GM21786 (cell line): Measurements from ENCODE around the gene ZNF280C.
A peak's percentile ranks its signal among the peaks of the same experiment; 100 is the strongest.
"Not testable (repeated sequence)": the region's sequence is repeated elsewhere in the genome, so short reads cannot be mapped to it uniquely, and the experiment has no call there.

Source experiments
- ATAC-seq: cut with Tn5 transposase; IDR thresholded peaks from one replicate; pipeline ENCODE4 v1.9.1; 2021; ENCODE audit not compliant: unreplicated experiment

ZNF280C gene, protein sequence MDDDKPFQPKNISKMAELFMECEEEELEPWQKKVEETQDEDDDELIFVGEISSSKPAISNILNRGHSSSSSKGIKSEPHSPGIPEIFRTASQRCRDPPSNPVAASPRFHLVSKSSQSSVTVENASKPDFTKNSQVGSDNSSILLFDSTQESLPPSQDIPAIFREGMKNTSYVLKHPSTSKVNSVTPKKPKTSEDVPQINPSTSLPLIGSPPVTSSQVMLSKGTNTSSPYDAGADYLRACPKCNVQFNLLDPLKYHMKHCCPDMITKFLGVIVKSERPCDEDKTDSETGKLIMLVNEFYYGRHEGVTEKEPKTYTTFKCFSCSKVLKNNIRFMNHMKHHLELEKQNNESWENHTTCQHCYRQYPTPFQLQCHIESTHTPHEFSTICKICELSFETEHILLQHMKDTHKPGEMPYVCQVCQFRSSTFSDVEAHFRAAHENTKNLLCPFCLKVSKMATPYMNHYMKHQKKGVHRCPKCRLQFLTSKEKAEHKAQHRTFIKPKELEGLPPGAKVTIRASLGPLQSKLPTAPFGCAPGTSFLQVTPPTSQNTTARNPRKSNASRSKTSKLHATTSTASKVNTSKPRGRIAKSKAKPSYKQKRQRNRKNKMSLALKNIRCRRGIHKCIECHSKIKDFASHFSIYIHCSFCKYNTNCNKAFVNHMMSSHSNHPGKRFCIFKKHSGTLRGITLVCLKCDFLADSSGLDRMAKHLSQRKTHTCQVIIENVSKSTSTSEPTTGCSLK

GRCh38 chrX:130268449-130269170 lies at the start of gene ZNF280C:
Gene ZNF280C (minus strand): TSS chrX:130268899. CDS start chrX:130260449, 8,450 bp downstream.
- ATAC-seq: peak; percentile 93

GRCh38 chrX:130304587-130305368 lies 36.1 kb upstream of the ZNF280C start:
- no peak for ATAC-seq

- ATAC-seq: no peak
Observed at GRCh38 chrX:130301977-130302376, 33.3 kb upstream of the ZNF280C start.

DNA sequence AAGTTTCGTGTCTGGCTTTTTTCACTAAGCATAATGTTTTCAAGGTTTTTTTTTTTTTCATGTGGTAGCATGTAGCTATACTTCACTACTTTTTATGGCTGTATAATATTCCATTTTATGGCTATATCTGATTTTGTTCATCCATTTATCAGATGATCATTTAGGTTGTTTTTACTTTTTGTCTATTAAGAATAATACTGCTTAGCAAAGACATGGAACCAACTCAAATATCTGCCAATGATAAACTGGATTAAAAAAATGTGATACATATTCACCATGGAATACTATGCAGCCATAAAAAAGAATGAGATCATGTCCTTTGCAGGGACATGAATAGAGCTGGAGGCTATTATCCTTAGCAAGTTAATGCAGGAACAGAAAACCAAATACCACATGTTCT lies 32.7 kb upstream of the ZNF280C start:
- ATAC-seq: no peak

DNA sequence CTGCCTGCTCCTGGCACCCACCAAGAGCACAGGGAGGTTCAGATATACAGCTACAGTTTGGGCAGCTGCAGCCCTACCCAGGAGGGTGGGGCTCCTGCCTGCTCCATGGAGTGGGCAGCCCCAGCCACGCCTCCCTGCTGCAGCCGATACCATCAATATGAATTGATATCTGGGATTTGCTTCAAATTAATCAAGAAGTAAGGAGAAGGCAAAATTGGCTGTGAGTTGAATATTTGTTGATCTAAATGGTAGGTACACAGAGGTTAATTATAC lies 31.2 kb upstream of the ZNF280C start:
- ATAC-seq: no peak

DNA sequence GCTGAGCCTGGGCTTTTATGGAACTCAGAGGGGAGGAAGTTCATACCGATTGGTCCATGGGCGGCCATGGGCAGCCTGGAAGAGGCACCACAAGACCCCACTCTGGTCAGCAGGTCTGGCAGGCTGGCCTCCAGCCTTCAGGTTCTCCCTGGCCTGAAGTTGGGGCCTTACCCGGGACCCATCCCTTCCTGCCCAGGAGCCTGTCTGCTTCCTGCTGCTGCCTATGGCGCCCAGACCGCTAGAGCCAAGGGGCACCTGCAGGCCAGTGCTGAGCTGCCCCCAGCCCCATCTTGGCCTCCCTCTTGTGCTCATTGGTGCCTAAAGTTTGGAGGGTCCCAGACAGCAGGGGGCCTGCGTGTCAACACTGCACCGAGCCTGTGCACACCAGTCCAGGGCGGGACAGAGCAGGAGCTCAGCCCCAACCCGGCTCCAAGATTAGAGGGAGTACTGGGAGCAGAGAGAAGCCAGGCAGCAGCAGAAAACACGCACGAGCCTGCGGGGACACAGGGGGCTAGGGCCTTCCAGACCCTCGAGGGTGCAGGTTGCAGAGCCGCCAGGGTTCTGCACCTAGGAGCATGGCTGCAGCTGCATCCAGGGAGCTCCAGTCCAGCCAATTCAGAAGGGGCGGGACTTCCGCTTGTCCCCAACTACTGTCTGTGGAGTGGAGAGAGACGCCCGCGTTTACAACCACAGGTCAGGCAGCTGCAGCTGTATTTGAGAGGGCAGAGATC lies 30.7 kb upstream of the ZNF280C start:
- ATAC-seq: no peak

DNA sequence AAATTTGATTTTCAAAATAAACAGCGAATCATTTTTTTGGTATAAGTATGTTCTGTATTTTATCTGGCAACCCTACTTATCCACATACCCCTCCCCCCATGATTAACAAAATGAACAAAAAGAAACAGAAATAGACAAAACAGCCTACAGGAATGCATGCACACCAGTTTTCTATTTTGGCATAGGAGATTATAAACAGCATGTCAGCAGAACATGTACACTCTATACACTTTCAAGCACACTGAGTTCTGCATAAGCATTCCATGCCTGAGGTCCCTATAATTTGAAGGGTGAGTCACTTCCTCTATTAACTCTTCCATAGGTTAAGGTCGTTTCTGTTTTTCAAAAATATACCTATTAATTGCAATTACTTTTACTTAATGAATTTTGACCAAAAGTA lies 28.0 kb upstream of the ZNF280C start:
- ATAC-seq: no peak

GRCh38 chrX:130296297-130296678 lies 27.6 kb upstream of the ZNF280C start:
- ATAC-seq: no peak

- ATAC-seq: no peak
Observed at GRCh38 chrX:130295519-130296296, 27.0 kb upstream of the ZNF280C start.

DNA sequence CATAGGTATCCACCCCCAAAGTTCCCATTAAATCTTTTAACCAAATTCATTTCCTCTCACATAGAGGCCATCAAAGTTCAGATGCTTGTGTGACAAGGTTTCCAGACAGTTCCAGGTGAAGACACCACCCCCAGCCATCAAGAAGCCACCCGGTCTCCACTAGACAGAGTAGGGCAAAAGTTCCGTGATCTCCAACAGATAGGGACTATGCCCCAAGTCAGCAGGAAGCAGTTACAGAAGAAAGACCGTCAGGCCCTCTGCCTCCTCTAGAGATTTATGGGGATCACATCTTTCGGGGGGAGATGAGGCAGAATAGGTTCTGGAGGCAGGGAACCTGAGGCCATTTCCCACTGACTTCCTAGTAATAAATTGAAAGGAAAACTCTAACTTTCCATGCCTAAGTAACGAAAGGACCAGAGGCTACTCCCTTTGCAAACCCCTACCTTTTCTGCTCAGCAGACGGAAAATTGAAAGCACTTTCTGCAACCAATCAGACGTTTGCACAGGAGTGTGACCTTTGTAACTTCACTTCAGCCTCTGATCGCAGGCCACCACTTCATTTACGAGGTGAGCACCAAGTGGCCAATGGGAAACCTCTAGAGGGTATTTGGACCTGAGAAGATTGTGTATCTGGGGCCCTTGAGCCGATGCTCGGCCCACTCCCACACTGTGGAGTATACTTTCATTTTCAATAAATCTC lies 18.5 kb upstream of the ZNF280C start:
- ATAC-seq: no peak

DNA sequence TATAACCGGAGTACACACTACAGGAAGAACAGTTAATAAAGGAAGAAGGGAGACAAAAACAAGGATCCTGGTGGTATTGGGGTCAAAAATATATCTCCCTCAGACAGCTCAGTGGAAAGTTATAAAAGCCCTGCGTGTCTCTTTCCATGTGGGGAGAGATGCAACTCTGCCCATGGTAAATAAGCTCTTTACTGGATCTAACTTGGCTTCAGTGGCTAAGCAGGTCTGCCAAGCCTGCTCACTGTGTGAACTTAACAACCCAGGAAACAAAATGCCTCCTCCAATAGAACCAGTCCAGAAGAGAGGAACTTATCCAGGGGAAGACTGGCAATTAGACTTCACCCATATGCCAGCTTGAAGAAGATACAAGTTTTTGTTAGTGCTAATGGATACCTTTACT lies 17.0 kb upstream of the ZNF280C start:
- no peak for ATAC-seq

- ATAC-seq: no peak
Observed at GRCh38 chrX:130285069-130285620, 16.4 kb upstream of the ZNF280C start.

DNA sequence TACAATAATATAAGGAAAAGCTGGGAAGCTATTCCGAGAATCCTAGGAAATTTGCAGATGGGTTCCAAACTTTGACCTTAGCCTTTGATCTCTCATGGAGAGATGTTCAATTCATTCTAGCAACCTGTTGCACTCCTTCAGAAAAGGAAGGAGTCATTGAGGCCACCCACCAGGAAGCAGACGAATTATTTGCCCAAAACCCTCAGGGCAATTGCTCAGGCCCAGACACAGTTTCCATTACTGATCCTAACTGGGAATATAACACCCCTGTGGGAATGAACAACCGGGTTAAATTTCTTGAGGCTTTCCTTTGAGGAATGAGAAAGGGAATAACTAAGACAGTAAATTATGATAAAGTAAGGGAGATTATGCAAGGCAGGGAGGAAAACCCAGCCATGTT lies 13.5 kb upstream of the ZNF280C start:
- ATAC-seq: no peak

- no peak for ATAC-seq
Observed at GRCh38 chrX:130280901-130281300, 12.2 kb upstream of the ZNF280C start.

GRCh38 chrX:130272253-130272652 lies 3.6 kb upstream of the ZNF280C start:
- not testable (repeated sequence) for ATAC-seq

DNA sequence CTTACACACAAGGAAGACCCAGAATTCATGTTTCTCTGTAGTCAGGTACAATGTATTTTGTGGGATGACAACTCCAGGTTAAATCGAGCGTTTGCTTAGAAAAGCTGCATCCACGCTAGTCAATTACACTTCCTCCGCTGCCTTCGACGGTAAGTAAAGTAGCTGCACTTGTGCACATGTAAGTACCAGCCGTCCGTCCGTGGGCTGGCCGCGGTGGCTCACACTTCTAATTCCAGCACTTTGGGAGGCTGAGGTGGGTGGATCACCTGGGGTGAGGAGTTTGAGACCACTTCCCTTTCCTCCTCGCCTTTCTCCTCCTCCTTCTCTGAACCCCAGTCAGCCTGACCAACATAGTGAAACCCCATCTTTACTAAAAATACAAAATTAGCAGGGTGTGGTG lies 692 bp upstream of the ZNF280C start:
- ATAC-seq: not testable (repeated sequence)

- peak; percentile 1 for ATAC-seq
Observed at GRCh38 chrX:130267956-130268448, 697 bp downstream of the ZNF280C start.

DNA sequence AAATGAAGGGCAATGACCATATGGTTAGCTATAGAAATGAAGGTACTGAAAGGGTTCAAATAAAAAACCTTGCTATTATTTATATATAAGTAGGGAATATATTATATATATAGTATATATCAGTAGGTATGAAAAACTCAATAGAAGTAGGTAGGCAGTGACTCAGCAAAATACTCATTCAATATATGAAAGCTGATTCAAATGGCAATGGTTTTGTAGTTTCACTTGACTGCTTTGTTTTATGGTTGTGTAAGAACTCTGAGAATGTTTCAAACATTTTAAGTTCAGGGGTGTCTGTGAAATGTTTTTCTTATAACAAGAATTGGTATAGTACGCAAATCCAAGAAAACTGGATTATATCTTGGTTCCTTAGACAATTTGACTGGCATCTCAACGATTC lies 4.1 kb downstream of the ZNF280C start:
- no peak for ATAC-seq

DNA sequence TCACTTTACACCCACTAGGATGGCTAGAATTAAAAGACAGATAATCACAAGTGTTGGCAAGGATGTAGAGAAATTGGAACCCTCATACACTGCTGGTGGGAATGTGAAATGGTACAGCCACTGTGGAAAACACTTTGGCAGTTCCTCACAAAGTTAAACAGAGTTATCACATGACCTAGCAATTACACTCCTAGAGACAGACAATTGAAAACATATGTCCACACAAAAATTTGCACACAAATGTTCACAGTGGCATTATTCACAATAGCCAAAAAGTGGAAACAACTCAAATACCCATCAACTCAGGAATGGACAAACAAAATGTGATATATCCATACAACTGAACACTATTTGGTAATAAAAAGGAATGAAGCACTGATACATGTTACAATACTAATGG lies 5.7 kb downstream of the ZNF280C start:
- ATAC-seq: no peak
